Gastroesophageal sphincter (tissue), 2 donors: ENCODE data around the gene KCMF1.

Experiments used
- POLR2A ChIP-seq, 2 donors: fragments of 450-650 bp; IDR thresholded peaks; one replicate each; pipeline ENCODE4 v1.6.1; 2017; ENCODE audit warnings: antibody characterized with exemption in 2 of 2, mild to moderate bottlenecking in 2 of 2, moderate library complexity in 1 of 2
- POLR2AphosphoS5 ChIP-seq: sonication (generic); formaldehyde crosslinking; IDR thresholded peaks from one replicate; pipeline ENCODE4 v1.6.1; 2017; ENCODE audit warnings: antibody characterized with exemption

DNA sequence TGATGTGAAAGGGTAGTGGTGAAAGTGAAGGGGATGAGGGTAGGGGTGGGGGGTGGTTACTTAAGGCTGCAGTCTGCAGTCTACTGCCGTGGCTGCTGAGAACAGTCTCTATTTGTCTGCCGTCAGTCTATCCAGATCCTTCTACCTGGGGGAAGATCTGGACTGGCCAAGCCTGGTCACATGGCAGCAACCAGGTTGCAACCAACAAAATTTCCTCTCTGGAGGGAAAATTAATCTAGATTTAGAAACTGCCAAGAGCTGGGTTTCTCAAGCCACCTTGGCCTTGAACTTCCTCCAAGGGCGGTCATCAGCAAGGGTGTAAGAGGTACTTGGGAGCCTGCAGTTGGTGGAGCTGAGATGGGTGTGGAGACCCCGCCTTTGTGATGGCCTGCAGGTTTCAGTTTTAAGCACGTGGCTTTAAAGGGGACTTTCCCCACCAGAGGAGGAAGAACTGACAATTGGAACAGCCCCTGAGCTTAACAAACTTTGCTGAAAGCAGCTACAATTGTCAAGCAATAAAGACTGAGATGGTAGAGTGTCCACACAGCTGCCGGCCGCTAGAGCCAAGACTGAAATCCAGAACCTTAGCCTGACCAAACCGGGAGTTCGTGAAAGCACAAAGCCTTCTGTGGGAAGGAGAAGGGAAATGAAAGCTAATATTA, 31.4 kb upstream of the KCMF1 start:
- TF ChIP-seq POLR2AphosphoS5 (no peak), POLR2A (IDR thresholded peaks at IDR 0.05) (no peak)
